ENCODE data around the gene PARD3.

PARD3 gene

GRCh38 chr10:34413214-34413613 lies 401.9 kb downstream of the PARD3 start:
- no peak for TF ChIP-seq CTCF (IDR thresholded peaks at IDR 0.05; ENCODE audit: control extremely low read depth, extremely low read depth, low read depth, missing control alignments)
- DNase-seq (ENCODE audit: extremely low spot score), result no peak
- ChIA-PET CTCF (interaction anchor here (1.5 kb wide), 1 partner anchor 10 kb away, joined by 3 read pairs; no protein-coding TSS in a partner anchor), POLR2A (no interaction called here)

GRCh38 chr10:34408956-34409355 lies 406.1 kb downstream of the PARD3 start:
- no peak for TF ChIP-seq CTCF (IDR thresholded peaks at IDR 0.05; ENCODE audit: control extremely low read depth, extremely low read depth, low read depth, missing control alignments)
- ChIA-PET CTCF (no interaction called here), POLR2A (no interaction called here)
- no peak for DNase-seq (ENCODE audit: extremely low spot score)

GRCh38 chr10:34408381-34408780 lies 406.7 kb downstream of the PARD3 start:
- ChIA-PET POLR2A (no interaction called here), CTCF (no interaction called here)
- DNase-seq (ENCODE audit: extremely low spot score), result no peak
- no peak for TF ChIP-seq CTCF (IDR thresholded peaks at IDR 0.05; ENCODE audit: control extremely low read depth, extremely low read depth, low read depth, missing control alignments)

GRCh38 chr10:34407324-34407805 lies 407.7 kb downstream of the PARD3 start:
- TF ChIP-seq CTCF (IDR thresholded peaks at IDR 0.05; ENCODE audit: control extremely low read depth, extremely low read depth, low read depth, missing control alignments), result no peak
- no peak for DNase-seq (ENCODE audit: extremely low spot score)
- ChIA-PET CTCF (no interaction called here), POLR2A (no interaction called here)

- DNase-seq (ENCODE audit: extremely low spot score), result no peak
- no peak for TF ChIP-seq CTCF (IDR thresholded peaks at IDR 0.05; ENCODE audit: control extremely low read depth, extremely low read depth, low read depth, missing control alignments)
- ChIA-PET POLR2A (no interaction called here), CTCF (no interaction called here)
Observed at GRCh38 chr10:34406463-34407323, 408.4 kb downstream of the PARD3 start.

GRCh38 chr10:34405611-34406462 lies 409.3 kb downstream of the PARD3 start:
- CTCF ChIA-PET, result no interaction called here
- no peak for DNase-seq (ENCODE audit: extremely low spot score)
- no peak for TF ChIP-seq CTCF (IDR thresholded peaks at IDR 0.05; ENCODE audit: control extremely low read depth, extremely low read depth, low read depth, missing control alignments)
- POLR2A ChIA-PET, result no interaction called here

Measured in GM10248 (cell line).